Adrenal gland (tissue), 12 donors: ENCODE measurements around the gene FMN1. TPM values are rescaled to one million over a fixed set of nuclear protein-coding genes. Genes with fewer than 3 reads are reported as not detected.

ENCODE experiments used
- DNase-seq, 7 donors: peaks; one replicate each; pipeline ENCODE4 v3.0.0-alpha.2; 2019 to 2020
- H3K27ac ChIP-seq, 5 donors: fragments of 200-600 bp; sonication (generic) in 4 of 5; 1 replicate in 3 of 5; 2 replicates in 2 of 5; pipeline versions ENCODE4 v1.5.1 to v1.8.0; 2016 to 2020; ENCODE audit warnings: mild to moderate bottlenecking in 1 of 5
- H3K27me3 ChIP-seq: fragments of 200-600 bp; 2 replicates; pipeline ENCODE4 v1.8.0; 2021
- H3K36me3 ChIP-seq, 2 donors: fragments of 200-600 bp; replicated peaks in 1 of 2; 1 replicate in 1 of 2; 2 replicates in 1 of 2; pipeline versions ENCODE4 v1.5.1 to v1.8.0; 2018 to 2022
- H3K4me1 ChIP-seq, 2 donors: fragments of 200-600 bp; replicated peaks in 1 of 2; 1 replicate in 1 of 2; 2 replicates in 1 of 2; pipeline versions ENCODE4 v1.5.1 to v1.8.0; 2018 to 2021
- H3K4me3 ChIP-seq, 4 donors: fragments of 200-600 bp; sonication (generic) in 3 of 4; one replicate each; pipeline ENCODE4 v1.5.1; 2016 to 2018
- H3K9me3 ChIP-seq, 3 donors: fragments of 200-600 bp; sonication (generic) in 1 of 3; replicated peaks in 1 of 3; 1 replicate in 2 of 3; 2 replicates in 1 of 3; pipeline versions ENCODE4 v1.5.1 to v1.8.0; 2016 to 2021
- POLR2A ChIP-seq, 2 donors: fragments of 450-650 bp; IDR thresholded peaks; one replicate each; pipeline ENCODE4 v1.6.1; 2017; ENCODE audit warnings: antibody characterized with exemption in 2 of 2, mild to moderate bottlenecking in 2 of 2, moderate library complexity in 1 of 2
- WGBS, 4 donors: extraction: QIAGEN DNeasy Blood & Tissue Kit in 2 of 4; methylation state at CpG; one replicate each; pipeline versions ENCODE4 v1.1.5 to v1.1.7; 2013 to 2017; 5-methylcytosine and 5-hydroxymethylcytosine counted together
- intact Hi-C, 2 donors: fragments of 100-400 bp; cut with DNase I; formaldehyde crosslinking; loops; one replicate each; pipeline versions ENCODE4 v1.14.1 to v1.15.0; 2022 to 2023
- polyA plus RNA-seq, 3 donors: library from polyadenylated mRNA; stranded (reverse); fragments of 200-250 nt in 2 of 3; fragments of 350-450 nt in 1 of 3; fragmentation: Illumina TruSeq in 1 of 3; extraction: RNeasy Lipid Tissue Mini Kit (QIAGEN cat#74804) in 1 of 3; gene quantifications; one replicate each; pipeline ENCODE4 v1.2.3, GENCODE V29; 2013 to 2014
- total RNA-seq, 9 donors: library from RNA; depleted of rRNA in 4 of 9; stranded (reverse); fragments of >200 nt in 4 of 9; fragments of 120-200 nt in 1 of 9; fragmentation: NEBNext Ultra II Directional in 1 of 9; extraction: Animal tissue kit (Norgen Biotek cat#: 25700) in 1 of 9; gene quantifications; one replicate each; pipeline versions ENCODE4 v1.1.0 to v1.2.4, GENCODE V29; 2013 to 2023
- TF ChIP-seq, protein P1 (sequence below), 6 experiments: fragments of 450-650 bp in 4 of 6; fragments of 200-600 bp in 2 of 6; sonication (generic) in 1 of 6; IDR thresholded peaks; 1 replicate in 5 of 6; 2 replicates in 1 of 6; pipeline versions ENCODE4 v1.5.1 to v1.8.0; 2016 to 2021; ENCODE audit warnings: antibody characterized with exemption in 6 of 6, mild to moderate bottlenecking in 2 of 6, moderate library complexity in 1 of 6
- donor health status: healthy with polysubstance abuse.
- donor health status: Bipolar disorder and iron deficiency.
- donor health status: DM: yes; HTN: yes; CAD: no.
- donor health status: DM: no; HTN: no; CAD: no.
- donor health status: DM: no; HTN: no; CAD: no.
- donor health status: DM: yes; HTN: yes; CAD: no.

FMN1 gene
- total and polyA plus RNA-seq, 12 donors = 0.37 to 29.2 (median 11.4) TPM

DNA sequence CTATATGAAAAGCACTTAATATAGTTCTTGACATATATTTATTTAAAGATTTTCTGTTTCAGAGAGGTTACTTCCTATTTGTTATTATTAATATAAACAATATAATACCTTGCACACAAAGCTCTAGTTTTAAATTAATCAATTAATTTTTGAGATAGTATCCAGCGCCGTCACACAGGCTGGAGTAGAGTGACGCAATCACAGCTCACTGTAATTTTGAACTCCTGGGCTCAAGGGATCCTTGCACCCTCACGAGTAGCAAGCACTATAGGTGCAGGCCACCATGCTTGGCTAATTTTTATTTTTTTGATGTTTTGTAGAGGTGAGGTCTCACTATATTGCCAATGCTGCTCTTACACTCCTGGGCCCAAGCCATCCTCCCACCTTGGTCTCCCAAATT is 267.4 kb downstream of the FMN1 start:
- H3K36me3 ChIP-seq = no peaks in the 10 kb centered on the region
- intact Hi-C loops = no loop called here
- no peaks in the 10 kb centered on the region for H3K4me1 ChIP-seq
- no peak for DNase-seq
- no peak overlapping the region for H3K4me3 ChIP-seq
- no peak overlapping the region for H3K27ac ChIP-seq
- no peaks in the 10 kb centered on the region for H3K9me3 ChIP-seq
- no peaks in the 10 kb centered on the region for H3K27me3 ChIP-seq
- TF ChIP-seq, protein P1, sequence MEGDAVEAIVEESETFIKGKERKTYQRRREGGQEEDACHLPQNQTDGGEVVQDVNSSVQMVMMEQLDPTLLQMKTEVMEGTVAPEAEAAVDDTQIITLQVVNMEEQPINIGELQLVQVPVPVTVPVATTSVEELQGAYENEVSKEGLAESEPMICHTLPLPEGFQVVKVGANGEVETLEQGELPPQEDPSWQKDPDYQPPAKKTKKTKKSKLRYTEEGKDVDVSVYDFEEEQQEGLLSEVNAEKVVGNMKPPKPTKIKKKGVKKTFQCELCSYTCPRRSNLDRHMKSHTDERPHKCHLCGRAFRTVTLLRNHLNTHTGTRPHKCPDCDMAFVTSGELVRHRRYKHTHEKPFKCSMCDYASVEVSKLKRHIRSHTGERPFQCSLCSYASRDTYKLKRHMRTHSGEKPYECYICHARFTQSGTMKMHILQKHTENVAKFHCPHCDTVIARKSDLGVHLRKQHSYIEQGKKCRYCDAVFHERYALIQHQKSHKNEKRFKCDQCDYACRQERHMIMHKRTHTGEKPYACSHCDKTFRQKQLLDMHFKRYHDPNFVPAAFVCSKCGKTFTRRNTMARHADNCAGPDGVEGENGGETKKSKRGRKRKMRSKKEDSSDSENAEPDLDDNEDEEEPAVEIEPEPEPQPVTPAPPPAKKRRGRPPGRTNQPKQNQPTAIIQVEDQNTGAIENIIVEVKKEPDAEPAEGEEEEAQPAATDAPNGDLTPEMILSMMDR (IDR thresholded peaks at IDR 0.05) = no peak
- TF ChIP-seq POLR2A (IDR thresholded peaks at IDR 0.05) = no peak
- 64 to 88% (median 79%) methylated on average over 4 of the region's 4 CpGs for WGBS, 4 donors

DNA sequence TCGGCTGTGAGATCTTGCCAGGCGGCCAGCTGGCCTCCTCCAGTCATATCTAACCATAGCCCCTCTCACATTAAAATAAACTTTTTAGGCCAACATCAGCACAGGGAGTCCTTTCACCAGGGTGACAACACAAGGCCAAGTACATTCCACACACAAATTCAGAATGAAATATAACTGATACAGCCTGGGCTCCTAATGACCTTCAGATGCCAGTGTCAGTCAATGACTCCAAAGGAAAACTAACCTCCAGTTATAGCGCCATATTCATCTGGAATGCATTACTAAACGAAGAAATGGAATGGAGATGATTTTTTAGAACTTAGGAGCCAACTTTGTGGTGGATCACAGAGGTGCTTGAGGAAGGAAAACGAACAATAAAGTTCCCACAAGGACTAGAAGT is 271.3 kb downstream of the FMN1 start:
- intact Hi-C loops = no loop called here
- 65 to 82% (median 78%) methylated on average over 5 of the region's 5 CpGs for WGBS, 4 donors
- H3K36me3 ChIP-seq = no peaks in the 10 kb centered on the region

DNA sequence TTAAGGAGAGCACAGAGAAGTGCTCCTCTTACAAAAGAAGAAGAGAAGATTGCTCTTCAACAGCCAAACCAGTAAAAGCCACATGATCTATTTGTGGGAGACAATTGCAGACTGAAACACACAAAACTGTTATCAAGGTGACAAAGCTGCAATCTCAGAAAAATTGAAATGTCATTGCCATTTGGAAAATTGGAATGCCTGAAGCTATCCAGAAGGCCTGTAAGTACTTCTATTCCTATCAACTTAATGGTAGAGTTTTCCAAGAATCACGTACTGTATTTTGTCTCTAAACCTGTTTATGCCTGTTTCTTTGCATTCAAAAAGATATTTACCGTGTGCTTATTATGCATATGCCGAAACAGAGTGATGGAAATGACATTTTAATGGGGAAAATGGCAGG is 272.0 kb downstream of the FMN1 start:
- H3K27ac ChIP-seq = no peak overlapping the region
- no peak overlapping the region for H3K4me3 ChIP-seq
- H3K36me3 ChIP-seq = no peaks in the 10 kb centered on the region
- no peak for DNase-seq
- TF ChIP-seq, protein P1 (IDR thresholded peaks at IDR 0.05) = no peak
- TF ChIP-seq POLR2A (IDR thresholded peaks at IDR 0.05) = no peak
- no peaks in the 10 kb centered on the region for H3K9me3 ChIP-seq
- H3K4me1 ChIP-seq = no peaks in the 10 kb centered on the region
- H3K27me3 ChIP-seq = no peaks in the 10 kb centered on the region
- WGBS, 4 donors = 62 to 93% (median 81%) methylated on average over 3 of the region's 3 CpGs
- intact Hi-C loops = no loop called here

More for the DNA sequence above, 271.3 kb downstream of the FMN1 start:
- Histone ChIP-seq H3K4me1 (no peaks in the 10 kb centered on the region), H3K4me3 (no peak overlapping the region), H3K27ac (no peak overlapping the region), H3K27me3 (no peaks in the 10 kb centered on the region), H3K9me3 (no peaks in the 10 kb centered on the region)
- no peak for TF ChIP-seq POLR2A (IDR thresholded peaks at IDR 0.05)
- TF ChIP-seq, protein P1 (IDR thresholded peaks at IDR 0.05) = no peak
- no peak for DNase-seq

- intact Hi-C loops = no loop called here
- H3K27ac ChIP-seq = no peak overlapping the region
- H3K4me3 ChIP-seq = no peak overlapping the region
- 53 to 70% (median 65%) methylated on average over 5 of the region's 5 CpGs for WGBS, 4 donors
- TF ChIP-seq POLR2A (IDR thresholded peaks at IDR 0.05) = no peak
- TF ChIP-seq, protein P1 (IDR thresholded peaks at IDR 0.05) = no peak
- H3K4me1 ChIP-seq = no peaks in the 10 kb centered on the region
- no peaks in the 10 kb centered on the region for H3K9me3 ChIP-seq
- H3K36me3 ChIP-seq = no peaks in the 10 kb centered on the region
- no peak for DNase-seq
- no peaks in the 10 kb centered on the region for H3K27me3 ChIP-seq
Measured at GRCh38 chr15:32919749-32920414, 274.6 kb downstream of the FMN1 start.
